ENCODE measurements around the gene MBL2.

Gene MBL2

DNA sequence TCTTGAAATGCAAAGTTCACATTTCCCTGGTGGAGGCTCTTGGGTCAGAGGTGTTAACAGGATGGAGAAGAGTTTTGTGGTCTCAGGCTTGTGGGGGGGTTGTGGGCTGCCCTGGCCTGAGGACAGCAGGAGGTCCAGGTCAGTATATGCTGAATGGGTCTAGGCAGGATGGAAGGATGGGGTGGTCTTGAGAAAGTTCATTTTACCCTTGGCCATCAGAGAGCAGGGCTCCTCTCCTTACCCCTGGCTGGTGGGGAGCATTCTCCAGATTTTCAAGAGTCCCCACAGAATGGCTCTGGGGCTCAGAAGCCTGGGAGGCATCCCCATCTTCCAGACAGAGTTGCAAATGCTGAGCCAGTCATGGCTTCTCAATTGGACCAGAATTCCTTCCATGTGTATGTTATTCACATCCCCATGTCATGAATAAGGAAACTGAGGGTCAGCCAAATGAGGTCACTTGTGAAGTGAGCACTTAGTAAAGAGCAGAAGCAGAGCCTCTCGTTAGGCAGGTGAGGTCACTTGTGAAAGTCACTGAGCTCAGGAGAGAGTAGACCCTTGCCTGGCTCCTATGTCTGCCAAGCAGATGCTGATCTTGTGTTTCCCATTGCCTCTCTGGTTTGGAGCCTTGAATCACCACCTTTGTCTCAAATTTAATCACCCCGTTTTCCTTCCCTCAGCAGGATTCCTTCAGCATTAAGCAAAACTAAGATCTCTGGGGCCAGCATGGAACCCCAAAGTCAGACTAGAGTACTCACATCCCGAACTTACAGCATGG is 33.0 kb downstream of the MBL2 start:
- no peak for DNase-seq

GRCh38 chr10:52738951-52739350 is 33.6 kb downstream of the MBL2 start:
- no peak for DNase-seq

GRCh38 chr10:52729271-52730104 is 43.1 kb downstream of the MBL2 start:
- DNase-seq: no peak

- DNase-seq: no peak
Measured at GRCh38 chr10:52720018-52720417, 52.6 kb downstream of the MBL2 start.

All from stimulated activated CD8-positive, alpha-beta memory T cell treated with anti-CD3 and anti-CD28 coated beads, Interleukin-4, amount 100 ng/mL, for 48 hours (primary cell).